ENCODE measurements around the gene LRRC4C. TPM values are rescaled to one million over a fixed set of nuclear protein-coding genes. Genes with fewer than 3 reads are reported as not detected.

Gene LRRC4C
- total RNA-seq, 1 experiment from 2014 or later, result 0.13 TPM

GRCh38 chr11:41256041-41256440, 203.4 kb downstream of the LRRC4C start:
- WGBS (ENCODE audit: extremely low coverage, insufficient read length, low lambda C conversion rate), result no CpG with 5 or more reads among the region's 3 CpGs
- H3K4me3 Mint-ChIP-seq, result no peak overlapping the region
- Histone ChIP-seq H2BK120ac (ENCODE audit: low read depth, low read length, poor library complexity, severe bottlenecking) (no peak overlapping the region), H2BK5ac (ENCODE audit: insufficient read length, low read length) (no peak overlapping the region), H2BK15ac (ENCODE audit: low read depth, low read length) (no peak overlapping the region), H2AFZ (ENCODE audit: low read length) (no peak overlapping the region), H3K79me1 (ENCODE audit: insufficient read depth, low read depth, low read length, poor library complexity, severe bottlenecking) (no peaks in the 10 kb centered on the region), H3K14ac (ENCODE audit: insufficient read depth, low read length) (no peak overlapping the region), H3K18ac (ENCODE audit: insufficient read length, low read depth, low read length) (no peak overlapping the region), H2AK5ac (ENCODE audit: insufficient read length, low read length) (no peak overlapping the region), H3K79me2 (ENCODE audit: insufficient read depth, low read length) (no peaks in the 10 kb centered on the region), H3K9me3 (ENCODE audit: control insufficient read depth, low read depth, low read length) (no peaks in the 10 kb centered on the region), H4K20me1 (ENCODE audit: control insufficient read depth, insufficient read depth, insufficient read length) (no peaks in the 10 kb centered on the region), H4K8ac (replicated peaks; ENCODE audit: insufficient read length, low read depth, low read length) (no peak overlapping the region), H3K4me2 (ENCODE audit: insufficient read depth, insufficient read length, low read length) (no peak overlapping the region), H3K27ac (ENCODE audit: insufficient read length, low read depth, low read length) (no peak overlapping the region), H3K27me3 (ENCODE audit: insufficient read depth, low read length) (no peaks in the 10 kb centered on the region), H2BK20ac (ENCODE audit: low read depth, low read length, poor library complexity, severe bottlenecking) (no peak overlapping the region), H2BK12ac (ENCODE audit: insufficient read length, low read depth, low read length) (no peak overlapping the region), H3K56ac (ENCODE audit: insufficient read length, low read depth, low read length) (no peak overlapping the region), H3T11ph (ENCODE audit: low read length) (no peak overlapping the region), H3K9ac (ENCODE audit: extremely low read depth, insufficient read length, low read length) (no peak overlapping the region), H4K91ac (ENCODE audit: insufficient read length, low read depth, low read length) (no peak overlapping the region), H3K4ac (ENCODE audit: low read depth, low read length) (no peak overlapping the region), H3K23me2 (ENCODE audit: insufficient read length, low read depth, low read length, poor library complexity, severe bottlenecking) (no peaks in the 10 kb centered on the region), H4K5ac (ENCODE audit: insufficient read length, low read depth, low read length) (no peak overlapping the region), H3K23ac (ENCODE audit: insufficient read length, low read depth, low read length) (no peak overlapping the region), H3K4me1 (ENCODE audit: insufficient read depth, low read length) (no peaks in the 10 kb centered on the region)
- H3K36me3 Mint-ChIP-seq (ENCODE audit: insufficient read depth in 1 of 3, low read depth in 3 of 3), result no peaks in the 10 kb centered on the region
- H3K27ac Mint-ChIP-seq, result no peak overlapping the region
- no peak for TF ChIP-seq CTCF (conservative IDR thresholded peaks at IDR 0.05)
- H3K9me3 Mint-ChIP-seq, result peaks cover 0 to 2% of the 10 kb centered on the region in 2 experiments; a peak in 2 of 5 replicates
- DNase-seq, result no peak
- H3K27me3 Mint-ChIP-seq (ENCODE audit: low read depth), result no peaks in the 10 kb centered on the region
- H3K4me1 Mint-ChIP-seq, result no peaks in the 10 kb centered on the region

All from H9 (cell line).